Activated CD4-positive, alpha-beta memory T cell treated with anti-CD3 and anti-CD28 coated beads, Interleukin-2, amount 10 ng/mL, durations not matched to agents 7 days and 5 days (primary cell): ENCODE data around the gene IFI27L1. TPM values are rescaled to one million over a fixed set of nuclear protein-coding genes. Genes with fewer than 3 reads are reported as not detected.

ENCODE experiments used
- CTCF ChIA-PET: fragments of 350-600 bp; sonication (Branson Sonifier 250); formaldehyde crosslinking; loops from one replicate; lab custom pipeline; 2021; ENCODE audit warnings: antibody characterized with exemption, inconsistent platforms; lab: Charles Lee
- POLR2A ChIA-PET: fragments of 350-600 bp; sonication (Branson Sonifier 250); formaldehyde crosslinking; loops from one replicate; lab custom pipeline; 2021; ENCODE audit warnings: antibody characterized with exemption; lab: Charles Lee
- DNase-seq: peaks from one replicate; pipeline ENCODE4 v3.0.0-alpha.2; 2020
- H3K27ac Mint-ChIP-seq: one replicate; pipeline ENCODE4 v1.8.0; 2021; ENCODE audit warnings: mild to moderate bottlenecking, mixed read lengths
- H3K27me3 Mint-ChIP-seq: one replicate; pipeline ENCODE4 v1.8.0; 2021; ENCODE audit warnings: mixed read lengths
- H3K36me3 Mint-ChIP-seq: one replicate; pipeline ENCODE4 v1.8.0; 2021; ENCODE audit warnings: low read depth, mixed read lengths
- H3K4me1 Mint-ChIP-seq: one replicate; pipeline ENCODE4 v1.8.0; 2021; ENCODE audit warnings: mixed read lengths
- H3K4me3 Mint-ChIP-seq: one replicate; pipeline ENCODE4 v1.8.0; 2021; ENCODE audit warnings: mild to moderate bottlenecking, mixed read lengths
- H3K9me3 Mint-ChIP-seq: one replicate; pipeline ENCODE4 v1.8.0; 2021; ENCODE audit warnings: mixed read lengths
- total RNA-seq, 2 experiments: library from RNA; stranded (reverse); gene quantifications; one replicate each; pipeline ENCODE4 v1.2.3, GENCODE V29; 2021

IFI27L1 gene, protein sequence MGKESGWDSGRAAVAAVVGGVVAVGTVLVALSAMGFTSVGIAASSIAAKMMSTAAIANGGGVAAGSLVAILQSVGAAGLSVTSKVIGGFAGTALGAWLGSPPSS
- total RNA-seq, result 10 to 100 TPM; 49.5 to 51.0 TPM

DNA sequence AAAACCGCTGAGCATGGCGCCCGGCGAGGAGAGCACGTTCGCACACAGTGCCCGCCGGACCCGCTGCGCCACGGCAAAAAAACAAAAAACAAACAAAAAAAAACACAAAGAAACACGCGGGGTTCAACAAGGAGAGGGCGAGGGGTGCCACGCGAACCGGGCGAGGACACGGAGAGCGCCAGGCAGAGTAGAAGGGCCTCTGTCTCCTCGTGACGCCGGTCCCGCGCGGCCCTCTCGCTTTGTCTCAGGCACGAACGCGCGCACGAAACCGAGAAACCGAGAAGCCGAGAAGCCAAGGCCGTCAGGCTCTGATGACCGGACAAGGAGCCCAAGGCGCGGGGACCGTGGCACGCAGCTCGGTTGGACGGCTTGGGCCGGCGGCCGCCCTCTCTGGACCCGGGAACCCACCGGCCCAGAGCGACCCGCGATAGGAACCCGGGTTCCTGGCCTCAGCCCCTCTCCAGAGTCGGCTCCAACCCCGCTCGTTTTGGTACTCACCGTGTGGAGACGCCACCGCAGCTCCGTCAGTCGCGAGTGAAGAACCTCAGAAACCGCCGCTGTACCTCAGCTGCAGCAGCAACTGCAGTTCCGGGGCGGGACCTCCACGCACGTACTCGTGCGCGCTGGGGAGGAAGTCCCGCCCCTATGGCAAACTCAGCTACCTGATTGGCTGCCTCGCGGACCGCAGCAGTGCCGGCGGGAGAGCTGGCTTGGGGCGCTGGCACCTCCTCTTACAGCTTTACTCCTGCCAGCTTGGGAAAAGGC lies at the start of gene IFI27L1, which contains the start of gene DDX24:
IFI27L1 (plus strand) TSS at position 690 of the 765 bp plus-strand sequence. CDS start 15,628 bp downstream, outside the sequence.
DDX24 (minus strand) TSS at position 582 of the 765 bp plus-strand sequence. CDS start 1,460 bp downstream, outside the sequence.
- H3K4me3 Mint-ChIP-seq, result peak within 1 kb of the TSS; percentile 98
- peaks cover 57% of the 10 kb centered on the region for H3K36me3 Mint-ChIP-seq
- peak; percentile 98 for DNase-seq
- H3K27me3 Mint-ChIP-seq, result no peaks in the 10 kb centered on the region
- peaks cover 60% of the 10 kb centered on the region for H3K4me1 Mint-ChIP-seq
- ChIA-PET POLR2A (interaction anchor here (0.7 to 4.7 kb wide), 33 partner anchors 8 to 896 kb away, joined by 3 to 54 read pairs (median 5); partner anchors contain the start of genes ASB2, IFI27L2, LYSET and MOAP1), CTCF (interaction anchor here (0.8 to 2.9 kb wide), 15 partner anchors 24 to 405 kb away, joined by 3 to 30 read pairs (median 5); partner anchors contain the start of genes IFI27L2 and OTUB2)
- peaks cover 9% of the 10 kb centered on the region for H3K9me3 Mint-ChIP-seq
- peak within 1 kb of the TSS; percentile 98 for H3K27ac Mint-ChIP-seq

DNA sequence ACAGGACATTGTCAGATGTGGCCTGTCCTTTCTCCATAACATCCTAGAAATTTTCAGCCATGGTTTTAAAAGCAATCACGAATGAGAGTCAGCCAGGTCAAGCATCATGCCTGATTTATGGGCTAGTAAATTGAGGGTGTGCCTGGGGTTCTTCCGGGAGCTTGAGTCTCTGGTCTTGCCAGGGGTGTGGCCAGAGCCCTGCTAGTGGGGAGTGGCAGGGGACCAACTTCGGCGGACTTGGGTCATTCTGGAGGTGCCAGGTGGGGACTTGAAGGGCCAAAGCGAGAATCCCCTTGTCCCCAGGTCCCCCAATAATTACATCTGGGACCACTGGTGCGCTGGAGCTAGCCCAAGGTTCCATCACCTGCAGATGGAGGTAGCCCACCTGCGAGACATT lies 49.2 kb upstream of the IFI27L1 start:
- DNase-seq, result no peak
- CTCF ChIA-PET, result interaction anchor here (1.2 kb wide), 1 partner anchor 92 kb away, joined by 4 read pairs; no protein-coding TSS in a partner anchor
- Mint-ChIP-seq H3K4me1 (peaks cover 39% of the 10 kb centered on the region), H3K9me3 (no peaks in the 10 kb centered on the region), H3K4me3 (no peak overlapping the region), H3K27ac (no peak overlapping the region), H3K36me3 (peaks cover 7% of the 10 kb centered on the region), H3K27me3 (no peaks in the 10 kb centered on the region)
- POLR2A ChIA-PET, result no interaction called here

DNA sequence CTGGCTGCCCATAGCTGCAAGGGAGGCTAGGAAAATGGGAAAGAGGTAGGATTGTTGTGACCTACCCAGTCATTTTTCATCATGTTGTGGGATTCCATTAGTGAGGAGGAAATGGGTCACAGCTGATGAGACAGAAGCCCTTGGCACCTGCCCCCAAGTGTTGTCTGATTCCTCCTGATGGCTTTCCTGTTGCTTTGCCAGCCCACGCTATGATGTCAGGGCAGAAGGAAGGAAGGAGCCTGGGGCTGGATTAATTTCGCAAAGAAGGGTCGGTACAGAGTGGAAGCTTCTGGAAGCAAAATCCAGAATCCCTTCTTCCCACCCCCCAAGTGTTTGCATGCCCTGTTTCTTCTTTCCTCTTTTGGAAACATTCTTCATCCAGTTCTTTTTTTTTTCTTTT lies 46.2 kb upstream of the IFI27L1 start:
- Mint-ChIP-seq H3K9me3 (no peaks in the 10 kb centered on the region), H3K4me3 (no peak overlapping the region)
- POLR2A ChIA-PET, result interaction anchor here (1.0 to 2.9 kb wide), 4 partner anchors 8 to 94 kb away, joined by 3 to 11 read pairs (median 7); partner anchors contain the start of genes IFI27L2 and OTUB2

GRCh38 chr14:94036313-94037167 lies 44.6 kb upstream of the IFI27L1 start:
- DNase-seq, result peak; percentile 84
- Mint-ChIP-seq H3K4me3 (no peak overlapping the region), H3K27ac (no peak overlapping the region), H3K27me3 (no peaks in the 10 kb centered on the region), H3K9me3 (no peaks in the 10 kb centered on the region), H3K36me3 (peaks cover 9% of the 10 kb centered on the region), H3K4me1 (peaks cover 9% of the 10 kb centered on the region)
- POLR2A ChIA-PET, result interaction anchor here (0.7 to 2.9 kb wide), 8 partner anchors 8 to 100 kb away, joined by 3 to 11 read pairs (median 4); partner anchors contain the start of genes DDX24, IFI27L1 and OTUB2
- CTCF ChIA-PET, result interaction anchor here (0.6 to 7.3 kb wide), 37 partner anchors 9 to 1916 kb away, joined by 3 to 178 read pairs (median 5); partner anchors contain the start of genes DDX24, IFI27, IFI27L1 and IFI27L2

More for the DNA sequence above, 46.2 kb upstream of the IFI27L1 start:
- Mint-ChIP-seq H3K36me3 (peaks cover 9% of the 10 kb centered on the region), H3K27ac (no peak overlapping the region), H3K27me3 (no peaks in the 10 kb centered on the region), H3K4me1 (peaks cover 13% of the 10 kb centered on the region)
- CTCF ChIA-PET, result interaction anchor here (0.9 to 7.3 kb wide), 11 partner anchors 11 to 104 kb away, joined by 3 to 178 read pairs (median 22); partner anchors contain the start of genes DDX24, IFI27, IFI27L1 and IFI27L2
- DNase-seq, result no peak

DNA sequence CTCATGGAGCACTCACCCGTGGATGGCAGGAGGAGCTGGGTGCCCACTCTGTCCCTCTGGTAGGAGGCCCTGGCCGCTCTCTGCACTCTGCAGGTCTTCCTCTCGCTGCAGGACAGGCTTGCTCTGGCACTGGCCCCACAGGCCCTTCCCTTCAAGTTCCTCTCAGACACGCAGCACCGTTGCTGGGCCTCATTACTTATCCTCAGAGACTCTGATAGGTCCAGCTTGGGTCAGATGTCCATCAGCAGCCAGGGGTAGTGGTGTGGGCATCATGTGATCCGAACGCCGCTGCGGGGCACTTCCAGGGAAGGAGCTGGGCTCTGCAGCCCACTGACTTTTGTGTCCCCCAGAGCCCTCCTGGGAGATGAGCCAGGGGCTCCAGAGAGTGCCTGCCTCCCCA lies 43.2 kb upstream of the IFI27L1 start:
- no peaks in the 10 kb centered on the region for H3K27me3 Mint-ChIP-seq
- no peak overlapping the region for H3K27ac Mint-ChIP-seq
- peaks cover 9% of the 10 kb centered on the region for H3K36me3 Mint-ChIP-seq
- no peak for DNase-seq
- H3K4me3 Mint-ChIP-seq, result no peak overlapping the region
- peaks cover 9% of the 10 kb centered on the region for H3K4me1 Mint-ChIP-seq
- ChIA-PET POLR2A (no interaction called here), CTCF (interaction anchor here (0.7 to 7.3 kb wide), 4 partner anchors 21 to 143 kb away, joined by 5 to 178 read pairs (median 41); no protein-coding TSS in a partner anchor)
- no peaks in the 10 kb centered on the region for H3K9me3 Mint-ChIP-seq

GRCh38 chr14:94038510-94038909 lies 42.6 kb upstream of the IFI27L1 start:
- H3K27ac Mint-ChIP-seq, result no peak overlapping the region
- H3K4me3 Mint-ChIP-seq, result no peak overlapping the region
- ChIA-PET POLR2A (no interaction called here), CTCF (interaction anchor here (3.5 to 7.3 kb wide), 3 partner anchors 94 to 142 kb away, joined by 33 to 178 read pairs (median 49); no protein-coding TSS in a partner anchor)
- peaks cover 9% of the 10 kb centered on the region for H3K4me1 Mint-ChIP-seq
- no peaks in the 10 kb centered on the region for H3K27me3 Mint-ChIP-seq
- no peaks in the 10 kb centered on the region for H3K9me3 Mint-ChIP-seq
- DNase-seq, result no peak
- peaks cover 9% of the 10 kb centered on the region for H3K36me3 Mint-ChIP-seq

GRCh38 chr14:94038921-94039629 lies 42.0 kb upstream of the IFI27L1 start:
- POLR2A ChIA-PET, result no interaction called here

DNA sequence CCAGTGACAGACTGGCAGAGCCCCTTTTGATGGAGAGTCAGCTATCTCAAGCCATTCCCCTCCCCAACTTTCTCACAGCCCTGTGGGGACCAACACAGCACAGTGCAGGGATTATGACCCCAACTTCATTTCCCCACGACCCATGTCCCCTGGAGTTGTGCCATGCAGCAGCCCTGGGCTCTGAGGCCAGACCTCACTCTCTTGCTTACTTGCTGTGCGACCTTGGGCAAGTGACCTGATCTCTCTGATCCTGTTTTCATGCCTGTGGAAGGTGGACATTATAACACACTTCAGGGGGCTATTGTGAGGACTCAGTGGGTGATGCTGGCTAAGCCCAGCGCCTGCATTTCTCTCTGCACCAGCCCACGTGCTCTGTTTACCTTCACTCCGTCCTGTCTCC lies 40.9 kb upstream of the IFI27L1 start:
- no peak overlapping the region for H3K27ac Mint-ChIP-seq
- no peaks in the 10 kb centered on the region for H3K9me3 Mint-ChIP-seq
- peaks cover 13% of the 10 kb centered on the region for H3K36me3 Mint-ChIP-seq
- H3K4me1 Mint-ChIP-seq, result peaks cover 9% of the 10 kb centered on the region
- ChIA-PET POLR2A (no interaction called here), CTCF (interaction anchor here (7.3 kb wide), 1 partner anchor 99 kb away, joined by 178 read pairs; no protein-coding TSS in a partner anchor)
- H3K4me3 Mint-ChIP-seq, result no peak overlapping the region
- no peak for DNase-seq
- no peaks in the 10 kb centered on the region for H3K27me3 Mint-ChIP-seq

More at GRCh38 chr14:94038921-94039629, 42.0 kb upstream of the IFI27L1 start:
- Mint-ChIP-seq H3K27me3 (no peaks in the 10 kb centered on the region), H3K4me1 (peaks cover 9% of the 10 kb centered on the region), H3K27ac (no peak overlapping the region), H3K9me3 (no peaks in the 10 kb centered on the region), H3K4me3 (no peak overlapping the region), H3K36me3 (peaks cover 9% of the 10 kb centered on the region)
- DNase-seq, result no peak
- CTCF ChIA-PET, result interaction anchor here (7.1 to 7.3 kb wide), 2 partner anchors 93 to 100 kb away, joined by 49 to 178 read pairs; no protein-coding TSS in a partner anchor

- Mint-ChIP-seq H3K4me1 (peaks cover 9% of the 10 kb centered on the region), H3K27me3 (no peaks in the 10 kb centered on the region), H3K27ac (no peak overlapping the region), H3K4me3 (no peak overlapping the region), H3K9me3 (no peaks in the 10 kb centered on the region), H3K36me3 (peaks cover 18% of the 10 kb centered on the region)
- CTCF ChIA-PET, result interaction anchor here (1.5 kb wide), 1 partner anchor 91 kb away, joined by 4 read pairs; no protein-coding TSS in a partner anchor
- no peak for DNase-seq
- POLR2A ChIA-PET, result no interaction called here
Observed at GRCh38 chr14:94040796-94041195, 40.3 kb upstream of the IFI27L1 start.

DNA sequence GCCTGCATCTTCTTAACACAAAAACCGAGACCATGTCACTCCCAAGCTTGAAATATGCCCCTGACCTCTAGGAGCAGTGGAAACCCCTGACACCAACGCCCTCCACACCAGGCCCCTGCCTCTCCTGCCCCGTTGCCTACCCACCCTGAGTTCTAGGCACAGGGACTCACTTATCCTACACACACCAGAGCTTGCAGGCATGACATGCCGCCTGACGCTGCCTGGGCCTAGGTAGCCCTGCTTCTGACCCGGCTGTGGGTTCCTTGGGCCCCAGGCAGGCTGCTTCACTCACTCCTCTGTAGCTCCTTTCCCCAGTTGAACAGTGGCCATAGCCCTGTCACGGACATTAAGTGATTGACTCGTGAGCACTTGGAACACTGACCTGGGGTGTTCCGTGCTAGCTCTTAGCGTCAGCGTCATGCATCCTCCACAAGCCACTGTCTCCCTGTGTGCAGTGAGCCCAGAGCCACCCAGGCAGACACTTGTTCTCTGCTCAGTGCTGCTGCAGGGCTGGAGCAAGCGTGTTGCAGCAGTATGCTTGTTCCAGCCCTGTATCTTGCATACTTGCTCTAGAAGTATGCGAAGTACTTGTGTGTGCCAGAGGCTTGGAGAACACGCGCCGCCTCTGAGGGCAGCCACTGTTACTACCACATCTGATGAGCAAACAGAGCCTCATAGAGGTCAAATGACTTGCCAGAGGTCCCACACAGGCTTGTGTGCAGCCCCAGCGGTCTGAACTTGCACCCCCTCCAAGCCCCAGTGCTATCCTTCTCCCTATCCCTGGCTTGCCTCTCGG lies 39.4 kb upstream of the IFI27L1 start:
- no peak for DNase-seq
- POLR2A ChIA-PET, result interaction anchor here (1.7 kb wide), 1 partner anchor 16 kb away, joined by 4 read pairs; no protein-coding TSS in a partner anchor
- H3K4me3 Mint-ChIP-seq, result no peak overlapping the region
- CTCF ChIA-PET, result interaction anchor here (1.5 kb wide), 2 partner anchors 90 to 102 kb away, joined by 4 read pairs; no protein-coding TSS in a partner anchor
- H3K36me3 Mint-ChIP-seq, result peaks cover 18% of the 10 kb centered on the region
- no peaks in the 10 kb centered on the region for H3K9me3 Mint-ChIP-seq
- H3K4me1 Mint-ChIP-seq, result peaks cover 2% of the 10 kb centered on the region
- H3K27ac Mint-ChIP-seq, result no peak overlapping the region
- no peaks in the 10 kb centered on the region for H3K27me3 Mint-ChIP-seq
